IMR-90 (cell line): ENCODE data around the gene OR4D5. TPM values are rescaled to one million over a fixed set of nuclear protein-coding genes. Genes with fewer than 3 reads are reported as not detected.

ENCODE experiments used
- ATAC-seq: fragments of 200-7000 bp; cut with Tn5 transposase; 2 replicates; pipeline ENCODE4 v1.9.1; 2020; ENCODE audit warnings: low read depth, mild to moderate bottlenecking, moderate library complexity
- BruUV-seq: library from RNA; stranded (reverse); fragments of 400-500 nt; replicated peaks from 2 replicates; lab custom pipeline; 2021; lab: Mats Ljungman, UMichigan
- CTCF ChIA-PET: fragments of 300-600 bp; formaldehyde crosslinking; extraction: SDS; loops from one replicate; lab custom pipeline; 2021; ENCODE audit warnings: antibody characterized with exemption; lab: Yijun Ruan, JAX
- POLR2A ChIA-PET: fragments of 300-600 bp; sonication (Branson Sonifier 250); formaldehyde crosslinking; loops from one replicate; lab custom pipeline; 2022; ENCODE audit warnings: antibody characterized with exemption; ENCODE audit not compliant: unreplicated experiment; lab: Charles Lee
- DNase-seq: peaks from one replicate; pipeline ENCODE4 v3.0.0; 2013
- H2AFZ ChIP-seq: replicated peaks from 2 replicates; pipeline ENCODE3; 2013; ENCODE audit warnings: low read length, mild to moderate bottlenecking; ENCODE audit not compliant: poor library complexity
- H2AK5ac ChIP-seq: 2 replicates; pipeline ENCODE4 v1.6.1; 2013; ENCODE audit warnings: low read depth, low read length, inconsistent platforms
- H2AK9ac ChIP-seq: replicated peaks from 2 replicates; pipeline ENCODE3; 2013; ENCODE audit warnings: mild to moderate bottlenecking, low read depth, low read length, moderate library complexity; ENCODE audit not compliant: poor library complexity
- H2BK120ac ChIP-seq: 2 replicates; pipeline ENCODE4 v1.6.1; 2013; ENCODE audit warnings: low read depth, low read length, inconsistent platforms
- H2BK15ac ChIP-seq: 3 replicates; pipeline ENCODE4 v1.6.1; 2013; ENCODE audit warnings: low read depth, low read length, inconsistent platforms
- H2BK20ac ChIP-seq: 2 replicates; pipeline ENCODE4 v1.6.1; 2013; ENCODE audit warnings: low read depth, mild to moderate bottlenecking, inconsistent platforms, low read length, moderate library complexity
- H2BK5ac ChIP-seq: 2 replicates; pipeline ENCODE4 v1.6.1; 2013; ENCODE audit warnings: mild to moderate bottlenecking, low read depth, low read length, inconsistent platforms; ENCODE audit not compliant: poor library complexity, severe bottlenecking
- H3K14ac ChIP-seq: replicated peaks from 2 replicates; pipeline ENCODE4 v1.6.1; 2013; ENCODE audit warnings: low read depth, low read length, inconsistent platforms
- H3K18ac ChIP-seq: 2 replicates; pipeline ENCODE4 v1.6.1; 2013; ENCODE audit warnings: low read depth, low read length, control low read depth
- H3K23ac ChIP-seq: 2 replicates; pipeline ENCODE4 v1.6.1; 2013; ENCODE audit warnings: low read depth, low read length, inconsistent platforms
- H3K27ac ChIP-seq: 2 replicates; pipeline ENCODE4 v1.5.1; 2013; ENCODE audit warnings: mild to moderate bottlenecking, control low read depth, low read length; ENCODE audit not compliant: insufficient read depth
- H3K27me3 ChIP-seq: 2 replicates; pipeline ENCODE4 v1.6.1; 2013; ENCODE audit warnings: low read length; ENCODE audit not compliant: control insufficient read depth, insufficient read depth
- H3K36me3 ChIP-seq: 2 replicates; pipeline ENCODE4 v1.6.1; 2013; ENCODE audit warnings: low read length, mixed read lengths; ENCODE audit not compliant: control insufficient read depth, insufficient read depth
- H3K4ac ChIP-seq: 2 replicates; pipeline ENCODE4 v1.6.1; 2013; ENCODE audit warnings: low read depth, low read length, inconsistent platforms
- H3K4me1 ChIP-seq: 2 replicates; pipeline ENCODE4 v1.6.1; 2013; ENCODE audit warnings: low read length, mixed read lengths; ENCODE audit not compliant: control insufficient read depth, insufficient read depth
- H3K4me2 ChIP-seq: 2 replicates; pipeline ENCODE4 v1.6.1; 2013; ENCODE audit warnings: low read depth, mild to moderate bottlenecking, control low read depth, low read length, moderate library complexity
- H3K4me3 ChIP-seq: 2 replicates; pipeline ENCODE4 v1.5.1; 2013; ENCODE audit warnings: low read depth, mild to moderate bottlenecking, control low read depth, low read length, moderate library complexity; ENCODE audit not compliant: insufficient read depth
- H3K56ac ChIP-seq: 2 replicates; pipeline ENCODE4 v1.6.1; 2013; ENCODE audit warnings: low read length, inconsistent platforms; ENCODE audit not compliant: insufficient read depth; ENCODE audit errors: extremely low read depth
- H3K79me1 ChIP-seq, 2 experiments: 2 replicates each; pipeline ENCODE4 v1.6.1; 2013; ENCODE audit warnings: low read length in 2 of 2, inconsistent platforms in 1 of 2, low read depth in 1 of 2
- H3K9ac ChIP-seq: 2 replicates; pipeline ENCODE4 v1.6.1; 2013; ENCODE audit warnings: low read depth, low read length, control low read depth
- H3K9me1 ChIP-seq: 2 replicates; pipeline ENCODE4 v1.6.1; 2013; ENCODE audit warnings: low read length, inconsistent platforms; ENCODE audit not compliant: insufficient read depth
- H3K9me3 ChIP-seq: 2 replicates; pipeline ENCODE4 v1.6.1; 2013; ENCODE audit warnings: low read length; ENCODE audit not compliant: control insufficient read depth, insufficient read depth
- H4K20me1 ChIP-seq: 2 replicates; pipeline ENCODE4 v1.6.1; 2013; ENCODE audit warnings: low read length, inconsistent platforms; ENCODE audit not compliant: insufficient read depth
- H4K5ac ChIP-seq: 2 replicates; pipeline ENCODE4 v1.6.1; 2013; ENCODE audit warnings: mild to moderate bottlenecking, low read depth, low read length, control low read depth
- H4K8ac ChIP-seq, 2 experiments: 2 replicates each; pipeline ENCODE4 v1.6.1; 2013; ENCODE audit warnings: low read depth in 2 of 2, low read length in 2 of 2, control low read depth in 1 of 2, inconsistent platforms in 1 of 2
- H4K91ac ChIP-seq: 2 replicates; pipeline ENCODE4 v1.6.1; 2013; ENCODE audit warnings: low read depth, low read length, inconsistent platforms; ENCODE audit not compliant: insufficient read depth
- CHD1 ChIP-seq: IDR thresholded peaks from 2 replicates; pipeline ENCODE4 v1.6.1; 2012; ENCODE audit warnings: low read depth, low read length, improper control_type of control experiment
- MAFK ChIP-seq: IDR thresholded peaks from 2 replicates; pipeline ENCODE4 v1.6.1; 2012; ENCODE audit warnings: low read depth, low read length, improper control_type of control experiment
- dilution Hi-C: fragments of 300-500 bp; cut with HindIII; formaldehyde crosslinking; loops from one replicate; pipeline ENCODE4 v1.14.3; 2018; ENCODE audit warnings: low sequenced_read_pairs; ENCODE audit not compliant: unreplicated experiment
- in situ Hi-C: fragments of 300-500 bp; cut with MboI; formaldehyde crosslinking; loops from 3 replicates; pipeline ENCODE4 v1.14.3; 2019; ENCODE audit warnings: low sequenced_read_pairs, inconsistent platforms, mixed read lengths
- intact Hi-C: fragments of 100-400 bp; cut with micrococcal nuclease; formaldehyde crosslinking; loops from 2 replicates; pipeline ENCODE4 v1.10.0; 2022
- polyA plus RNA-seq, 3 experiments: library from polyadenylated mRNA; depleted of rRNA; stranded (reverse); fragments of >200 nt; gene quantifications; 2 replicates each; pipeline ENCODE4 v1.2.3, GENCODE V29; 2012; ENCODE audit warnings: low replicate concordance in 1 of 3
- total RNA-seq: library from RNA; depleted of rRNA; stranded (reverse); fragments of >200 nt; gene quantifications from 2 replicates; pipeline ENCODE4 v1.2.3, GENCODE V29; 2012

The OR4D5 gene
- total and polyA plus RNA-seq, 2 of the 4 experiments (the other 2 are of a cell fraction): not detected

GRCh38 chr11:123892031-123892430 is 47.4 kb upstream of the OR4D5 start:
- dilution Hi-C loops: no loop called here

More at GRCh38 chr11:123892031-123892430, 47.4 kb upstream of the OR4D5 start:
- Histone ChIP-seq H3K36me3 (no peaks in the 10 kb centered on the region), H3K4me3 (no peak overlapping the region), H3K27me3 (no peaks in the 10 kb centered on the region), H2BK20ac (no peak overlapping the region), H4K91ac (no peak overlapping the region), H2AK5ac (no peak overlapping the region), H4K8ac (no peak overlapping the region), H3K23ac (no peak overlapping the region), H3K4me1 (no peaks in the 10 kb centered on the region), H4K20me1 (no peaks in the 10 kb centered on the region), H3K14ac (no peak overlapping the region), H2AFZ (no peak overlapping the region), H4K5ac (no peak overlapping the region), H3K56ac (no peak overlapping the region), H3K4ac (no peak overlapping the region), H3K79me1 (no peaks in the 10 kb centered on the region), H3K4me2 (no peak overlapping the region), H2BK120ac (no peak overlapping the region), H3K9ac (no peak overlapping the region), H2BK5ac (no peak overlapping the region), H2BK15ac (no peak overlapping the region), H3K27ac (no peak overlapping the region), H3K9me3 (no peaks in the 10 kb centered on the region), H3K9me1 (no peaks in the 10 kb centered on the region), H3K18ac (no peak overlapping the region), H2AK9ac (no peak overlapping the region)
- in situ Hi-C loops (no loop called here), intact Hi-C loops (no loop called here)
- TF ChIP-seq CHD1 (no peak), MAFK (no peak)
- BruUV-seq: no TSS peak
- DNase-seq (no peak), ATAC-seq (no peak)
- ChIA-PET POLR2A (no interaction called here), CTCF (no interaction called here)
